HG03571 (cell line): ENCODE data around the gene GPR137.

Experiments used
- ATAC-seq: cut with Tn5 transposase; IDR thresholded peaks from one replicate; pipeline ENCODE4 v1.9.1; 2021; ENCODE audit not compliant: unreplicated experiment

Gene GPR137

DNA sequence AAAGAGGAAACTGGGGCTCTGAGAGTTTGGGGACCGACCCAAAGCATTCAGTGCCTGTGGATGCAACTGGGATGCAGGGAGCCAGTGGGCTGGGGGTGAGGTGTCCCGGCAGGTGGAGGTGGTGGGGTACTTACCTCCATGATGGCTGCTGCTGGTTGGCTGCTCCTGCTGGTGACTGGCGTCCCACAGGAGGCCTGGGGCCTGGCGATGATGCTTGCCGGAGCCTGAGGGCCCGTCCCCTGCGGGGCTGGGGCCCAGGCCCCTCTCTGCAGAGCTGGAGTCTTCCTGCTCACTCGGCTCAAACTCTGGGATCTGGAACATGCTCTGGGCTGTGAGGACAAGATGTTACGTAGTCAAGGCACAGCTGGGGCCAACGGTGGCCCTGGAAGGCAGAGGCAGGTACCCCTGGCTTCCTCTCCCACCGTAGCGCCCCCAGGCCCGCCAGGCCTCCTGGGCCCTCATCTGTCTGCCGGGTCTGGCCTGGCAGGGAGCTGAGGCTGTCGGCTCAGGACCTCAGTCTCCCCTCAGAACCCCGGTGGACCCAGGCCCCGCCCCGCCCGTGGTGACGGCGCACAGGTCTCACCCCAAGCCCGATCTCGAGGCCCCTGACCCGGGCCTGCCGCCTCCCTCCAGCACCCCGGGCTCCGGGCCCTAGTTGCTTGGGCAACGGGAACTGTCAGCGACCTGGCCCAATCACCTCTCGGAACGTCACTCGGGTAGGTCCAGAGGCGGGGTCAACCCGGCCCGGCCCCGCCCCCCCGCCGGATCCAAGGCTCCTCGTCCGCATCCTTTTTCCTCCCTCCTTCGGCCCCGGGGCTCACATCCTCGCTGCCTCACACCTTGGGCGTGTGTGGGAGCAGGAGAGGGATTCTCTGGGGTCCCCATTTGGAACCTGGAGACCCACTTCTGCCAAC lies 1.3 kb upstream of the GPR137 start, which contains the start of gene BAD:
Gene BAD (minus strand): TSS at position 618 of the 914 bp plus-strand sequence. CDS start 297 bp downstream, at position 321.
- peak; percentile 62 for ATAC-seq

DNA sequence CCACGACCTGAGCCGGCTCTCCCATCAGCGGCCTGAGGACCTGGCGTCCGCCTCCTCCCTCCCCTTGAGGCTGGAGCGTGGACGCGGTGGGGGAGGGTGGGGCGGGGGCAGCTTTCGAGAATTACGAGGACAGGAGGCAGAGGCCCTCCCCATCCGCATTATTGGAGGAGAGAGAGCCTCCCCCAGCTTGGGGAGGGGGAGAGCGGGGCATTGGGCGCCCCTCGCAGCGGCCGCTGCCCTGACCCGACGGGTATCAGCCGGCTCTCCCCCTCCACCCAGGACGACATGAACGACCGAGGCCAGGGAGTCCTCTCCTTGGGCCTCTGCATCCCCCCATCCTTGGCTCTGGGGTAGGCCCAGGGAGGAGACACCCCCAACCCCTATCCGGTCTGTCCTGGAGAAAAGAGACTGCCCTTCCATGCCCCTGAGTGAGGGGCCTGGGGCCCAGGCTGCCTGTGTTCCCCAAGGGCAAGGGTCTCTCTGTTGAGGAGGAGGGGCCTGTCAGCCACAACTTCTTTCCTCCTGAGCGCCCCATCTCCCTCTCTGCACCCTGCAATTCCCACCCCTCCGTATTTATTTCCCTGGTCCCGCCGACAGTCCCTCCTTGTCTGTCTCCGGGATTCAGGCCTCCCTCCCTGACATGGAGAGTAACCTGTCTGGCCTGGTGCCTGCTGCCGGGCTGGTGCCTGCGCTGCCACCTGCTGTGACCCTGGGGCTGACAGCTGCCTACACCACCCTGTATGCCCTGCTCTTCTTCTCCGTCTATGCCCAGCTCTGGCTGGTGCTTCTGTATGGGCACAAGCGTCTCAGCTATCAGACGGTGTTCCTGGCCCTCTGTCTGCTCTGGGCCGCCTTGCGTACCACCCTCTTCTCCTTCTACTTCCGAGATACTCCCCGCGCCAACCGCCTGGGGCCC lies 495 bp downstream of the GPR137 start:
- no peak for ATAC-seq

DNA sequence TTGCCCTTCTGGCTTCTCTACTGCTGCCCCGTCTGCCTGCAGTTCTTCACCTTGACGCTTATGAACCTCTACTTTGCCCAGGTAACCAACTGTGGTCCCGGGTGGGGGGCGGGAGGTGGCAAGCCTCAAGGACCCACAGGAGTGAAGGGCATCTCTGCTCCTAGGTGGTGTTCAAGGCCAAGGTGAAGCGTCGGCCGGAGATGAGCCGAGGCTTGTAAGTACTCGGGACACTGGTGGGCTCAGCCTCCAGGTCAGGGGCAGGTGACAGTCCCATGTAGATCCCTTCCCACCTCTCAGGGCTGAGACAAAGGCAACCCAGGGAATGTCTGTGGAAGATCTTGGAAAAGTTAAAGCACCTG lies 1.1 kb downstream of the GPR137 start:
- no peak for ATAC-seq

DNA sequence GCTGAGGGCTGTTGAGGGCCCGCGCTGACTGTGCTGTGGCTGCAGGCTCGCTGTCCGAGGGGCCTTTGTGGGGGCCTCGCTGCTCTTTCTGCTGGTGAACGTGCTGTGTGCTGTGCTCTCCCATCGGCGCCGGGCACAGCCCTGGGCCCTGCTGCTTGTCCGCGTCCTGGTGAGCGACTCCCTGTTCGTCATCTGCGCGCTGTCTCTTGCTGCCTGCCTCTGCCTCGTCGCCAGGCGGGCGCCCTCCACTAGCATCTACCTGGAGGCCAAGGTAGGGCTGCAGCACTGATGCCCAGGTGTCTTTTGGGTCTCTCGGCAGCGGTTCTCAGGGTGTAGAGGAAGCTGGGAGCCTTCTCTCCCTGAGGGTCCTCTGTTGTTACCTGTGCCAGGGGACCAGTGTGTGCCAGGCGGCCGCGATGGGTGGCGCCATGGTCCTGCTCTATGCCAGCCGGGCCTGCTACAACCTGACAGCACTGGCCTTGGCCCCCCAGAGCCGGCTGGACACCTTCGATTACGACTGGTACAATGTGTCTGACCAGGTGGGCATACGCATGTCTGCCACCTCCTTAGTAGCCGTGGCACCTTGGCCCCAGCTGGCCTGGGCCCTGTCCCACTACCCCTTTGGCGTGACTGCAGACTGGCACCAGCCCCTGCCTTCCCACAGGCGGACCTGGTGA lies 2.2 kb downstream of the GPR137 start:
- no peak for ATAC-seq

DNA sequence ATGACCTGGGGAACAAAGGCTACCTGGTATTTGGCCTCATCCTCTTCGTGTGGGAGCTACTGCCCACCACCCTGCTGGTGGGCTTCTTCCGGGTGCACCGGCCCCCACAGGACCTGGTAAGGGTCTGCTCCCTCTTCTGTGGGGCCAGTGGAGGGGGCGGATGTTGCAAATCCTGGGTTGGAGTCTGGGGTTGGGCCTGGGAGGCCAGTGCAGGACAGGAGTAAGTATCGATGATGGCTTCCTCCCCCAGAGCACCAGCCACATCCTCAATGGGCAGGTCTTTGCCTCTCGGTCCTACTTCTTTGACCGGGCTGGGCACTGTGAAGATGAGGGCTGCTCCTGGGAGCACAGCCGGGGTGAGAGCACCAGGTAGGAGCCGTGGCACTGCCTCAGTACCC lies 2.7 kb downstream of the GPR137 start:
- no peak for ATAC-seq

DNA sequence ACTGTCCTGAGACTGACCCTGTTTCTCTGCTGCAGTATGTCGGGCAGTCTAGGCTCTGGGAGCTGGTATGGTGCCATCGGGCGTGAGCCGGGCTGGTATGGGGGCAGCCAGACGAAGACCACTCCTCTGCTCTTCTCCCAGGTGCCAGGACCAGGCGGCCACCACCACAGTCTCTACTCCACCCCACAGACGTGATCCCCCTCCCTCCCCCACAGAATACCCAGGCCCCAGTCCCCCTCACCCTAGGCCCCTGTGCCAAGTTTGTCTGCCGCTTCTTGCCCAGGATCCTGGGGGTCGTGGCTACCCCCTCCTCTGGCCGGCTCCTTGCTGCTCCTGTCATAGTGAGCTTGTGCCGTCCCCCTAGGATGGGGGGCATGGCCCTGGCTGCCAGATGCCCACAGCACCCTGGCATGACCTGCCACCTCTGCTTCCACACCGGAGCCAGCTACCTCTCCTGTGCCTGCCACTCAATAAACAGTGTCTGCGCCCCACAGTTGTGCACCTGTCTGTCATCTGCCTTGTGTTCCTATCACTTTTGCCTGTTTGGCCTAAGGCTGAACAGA lies 3.4 kb downstream of the GPR137 start:
- no peak for ATAC-seq

DNA sequence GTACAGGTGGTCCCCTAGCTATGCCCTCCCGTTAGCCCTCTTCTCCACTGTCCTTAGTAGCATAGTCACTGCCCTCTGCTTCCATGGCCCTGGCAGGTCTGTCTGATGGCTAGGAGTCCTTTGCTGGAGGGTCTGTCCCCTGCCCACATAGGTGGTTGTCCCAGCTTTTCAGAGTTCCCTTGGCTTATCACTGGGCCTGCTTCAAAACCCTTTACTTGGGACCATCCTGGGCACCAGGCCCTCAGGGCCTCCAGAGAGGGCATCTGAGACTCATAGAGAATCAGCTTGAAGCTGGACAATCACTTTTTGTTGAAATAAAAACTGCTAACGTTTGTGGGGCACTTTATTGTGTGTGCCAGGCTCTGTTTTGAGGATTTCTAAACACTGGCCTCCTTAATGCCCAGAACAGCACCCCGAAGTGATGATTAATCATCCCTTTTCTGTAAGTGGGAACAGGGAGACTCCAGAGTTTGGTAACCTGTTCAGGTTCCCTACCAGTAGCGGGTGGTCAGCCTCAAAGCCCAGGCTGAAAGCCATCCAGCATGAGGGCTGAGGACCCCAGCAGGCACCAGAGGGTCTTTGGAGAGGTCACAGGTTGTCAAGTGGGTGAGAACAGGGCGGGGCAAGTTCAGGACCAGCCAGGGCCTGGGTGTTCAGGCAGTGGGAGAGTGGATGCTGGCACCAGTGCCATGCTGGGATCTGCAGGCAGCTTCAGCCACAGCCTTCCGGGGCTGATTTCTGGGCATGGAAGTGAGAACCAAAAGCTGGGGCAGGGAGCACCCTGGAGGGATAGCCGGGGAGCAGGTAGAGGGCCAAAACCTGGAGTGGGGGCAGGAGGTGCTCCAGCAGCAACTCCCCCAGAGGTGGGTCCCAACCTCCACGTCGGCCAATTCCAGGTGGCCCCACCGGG lies 5.0 kb downstream of the GPR137 start:
- no peak for ATAC-seq

DNA sequence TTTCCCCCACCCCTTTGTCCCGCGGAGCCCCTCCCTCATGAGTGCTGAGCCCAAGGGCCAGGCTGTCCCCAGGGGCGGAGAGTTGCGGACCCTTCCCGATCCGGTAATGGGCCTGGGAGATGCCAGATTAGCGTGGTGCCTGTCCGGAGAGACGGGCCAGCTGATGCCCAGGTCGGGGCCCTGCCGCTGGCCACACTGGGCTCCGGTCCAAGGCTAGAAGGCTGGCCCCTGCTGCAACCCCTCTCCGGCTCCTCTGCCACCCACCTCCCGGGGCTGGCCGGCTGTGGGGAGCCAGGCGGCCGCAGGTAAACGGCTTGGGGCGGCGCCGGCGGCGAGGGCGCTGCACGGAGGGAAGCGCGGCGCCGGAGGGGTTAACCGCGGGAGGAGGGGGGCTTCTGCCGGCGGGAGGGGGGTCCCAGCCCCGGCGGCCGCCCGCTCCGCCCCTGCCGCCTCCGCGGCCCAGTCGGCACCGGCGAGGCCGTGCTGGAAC lies 5.7 kb downstream of the GPR137 start, which contains the start of gene KCNK4:
Gene KCNK4 (plus strand): TSS at position 41 of the 490 bp plus-strand sequence. CDS start 1,717 bp downstream, outside the sequence.
- no peak for ATAC-seq

DNA sequence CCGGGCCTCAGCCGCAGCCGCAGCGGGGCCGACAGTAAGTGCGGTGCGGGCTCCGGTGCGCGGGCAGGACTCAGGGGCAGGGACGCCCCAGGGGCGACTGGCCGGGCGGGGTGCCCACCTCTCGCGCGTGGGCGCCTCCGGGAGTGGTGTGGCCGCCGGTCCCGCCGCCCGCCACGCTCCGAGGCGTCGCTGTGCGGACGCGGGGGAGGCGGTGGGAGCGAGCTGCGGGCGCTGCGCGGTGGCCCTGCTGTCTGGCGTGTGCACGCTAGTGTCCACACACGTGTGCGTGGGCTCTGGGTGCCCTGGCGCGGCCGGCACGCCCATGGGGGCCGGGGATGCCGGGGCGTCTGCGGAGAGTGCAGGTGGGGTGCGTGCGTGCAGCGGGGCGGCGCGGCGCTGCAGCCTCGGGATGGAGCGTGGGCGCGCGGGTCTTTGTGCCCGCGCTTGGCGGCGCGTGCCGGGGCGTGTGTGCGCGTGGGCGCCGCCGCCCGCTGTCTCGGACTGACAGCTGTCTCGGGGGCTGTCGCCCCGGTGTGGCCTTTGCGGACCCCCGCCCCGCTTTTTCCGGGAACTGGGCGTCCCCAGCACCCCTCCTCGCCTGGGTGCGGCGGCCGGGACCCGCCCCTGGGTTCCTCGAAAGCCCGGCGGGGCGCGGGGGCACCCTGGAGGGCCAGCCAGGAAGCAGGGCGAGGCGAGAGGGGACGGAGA lies 6.3 kb downstream of the GPR137 start:
- ATAC-seq, result no peak

DNA sequence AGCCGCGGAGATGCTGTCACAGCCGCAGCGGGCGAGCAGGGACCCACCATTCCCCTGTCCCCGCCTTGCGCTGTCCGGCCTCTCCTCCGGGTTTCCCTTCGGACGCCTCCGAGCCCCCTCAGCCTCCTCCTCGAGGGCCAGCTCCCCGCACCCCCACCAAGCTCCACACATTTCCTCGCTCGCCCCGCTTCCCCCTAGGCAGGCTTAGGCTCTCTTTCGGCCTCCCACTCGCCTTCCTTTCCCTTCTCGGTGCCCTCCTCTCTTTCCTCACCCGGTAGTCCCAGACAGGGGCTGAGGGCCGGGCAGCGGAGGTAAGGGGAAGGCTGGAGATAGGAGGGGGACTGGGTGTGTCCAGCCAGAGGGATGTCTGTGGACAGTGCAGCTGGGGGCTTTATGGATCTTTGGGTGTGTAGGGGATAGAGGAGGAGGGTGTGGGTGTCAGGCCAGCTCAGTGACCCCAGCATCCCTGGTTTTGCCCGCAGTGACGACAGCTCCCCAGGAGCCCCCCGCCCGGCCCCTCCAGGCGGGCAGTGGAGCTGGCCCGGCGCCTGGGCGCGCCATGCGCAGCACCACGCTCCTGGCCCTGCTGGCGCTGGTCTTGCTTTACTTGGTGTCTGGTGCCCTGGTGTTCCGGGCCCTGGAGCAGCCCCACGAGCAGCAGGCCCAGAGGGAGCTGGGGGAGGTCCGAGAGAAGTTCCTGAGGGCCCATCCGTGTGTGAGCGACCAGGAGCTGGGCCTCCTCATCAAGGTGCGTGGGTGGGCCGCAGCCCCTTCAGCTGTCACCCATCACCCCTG lies 7.0 kb downstream of the GPR137 start:
- ATAC-seq, result no peak

DNA sequence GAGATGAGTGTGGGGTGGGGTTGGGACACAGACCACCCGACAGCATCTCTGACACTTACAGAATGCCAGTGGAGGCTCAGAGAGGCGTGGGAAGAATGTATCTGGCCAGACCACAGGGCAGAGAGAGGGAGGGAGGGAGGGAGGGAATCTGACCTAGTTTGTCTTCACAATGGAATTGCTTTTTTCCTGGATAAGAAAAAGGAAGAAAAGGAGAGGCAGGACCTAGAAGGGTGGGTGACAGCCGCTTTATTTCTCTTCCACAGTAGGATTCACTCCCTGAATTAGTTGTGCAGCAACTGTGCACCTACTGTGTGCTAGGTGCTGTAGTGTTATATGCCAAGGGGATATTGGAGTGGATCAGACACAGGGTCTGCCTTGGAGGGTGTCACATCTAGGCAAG lies 9.1 kb downstream of the GPR137 start:
- no peak for ATAC-seq

DNA sequence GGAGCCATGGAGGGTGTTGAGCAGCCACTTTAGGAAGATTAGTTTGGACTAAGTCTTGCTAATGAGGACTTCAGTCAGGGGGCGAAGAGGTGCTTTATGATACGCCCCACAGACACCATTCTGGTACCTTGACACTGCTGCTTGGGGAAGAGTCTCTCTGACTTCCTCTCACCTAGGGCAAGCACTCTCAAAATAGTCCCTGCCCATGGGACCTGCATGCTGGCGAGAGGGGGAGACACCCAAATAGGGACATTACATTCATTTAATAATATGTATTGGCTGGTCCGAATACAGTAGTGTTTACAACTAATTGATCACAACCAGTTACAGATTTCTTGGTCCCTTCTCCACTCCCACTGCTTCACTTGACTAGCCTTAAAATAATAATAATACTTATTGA lies 10.1 kb downstream of the GPR137 start:
- no peak for ATAC-seq

DNA sequence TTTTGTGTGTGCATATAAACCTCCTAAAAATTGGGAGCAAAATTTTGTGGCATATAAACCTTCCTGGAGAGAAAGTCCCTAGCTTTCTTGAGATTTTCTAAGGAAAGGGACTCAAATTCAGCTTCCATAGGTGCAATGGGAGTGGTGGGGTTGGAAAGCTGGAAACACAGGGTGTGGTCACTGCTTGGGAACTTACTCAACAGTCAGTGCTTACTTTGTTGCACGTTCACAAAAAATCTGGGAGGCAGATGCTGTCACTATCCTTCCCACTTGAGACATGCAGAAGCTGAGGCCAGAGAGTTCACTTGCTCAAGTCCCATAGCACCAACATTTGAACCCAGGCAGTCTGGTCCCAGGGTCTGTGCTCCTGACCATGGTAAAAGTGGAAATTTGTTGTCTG lies 10.6 kb downstream of the GPR137 start:
- ATAC-seq, result no peak

DNA sequence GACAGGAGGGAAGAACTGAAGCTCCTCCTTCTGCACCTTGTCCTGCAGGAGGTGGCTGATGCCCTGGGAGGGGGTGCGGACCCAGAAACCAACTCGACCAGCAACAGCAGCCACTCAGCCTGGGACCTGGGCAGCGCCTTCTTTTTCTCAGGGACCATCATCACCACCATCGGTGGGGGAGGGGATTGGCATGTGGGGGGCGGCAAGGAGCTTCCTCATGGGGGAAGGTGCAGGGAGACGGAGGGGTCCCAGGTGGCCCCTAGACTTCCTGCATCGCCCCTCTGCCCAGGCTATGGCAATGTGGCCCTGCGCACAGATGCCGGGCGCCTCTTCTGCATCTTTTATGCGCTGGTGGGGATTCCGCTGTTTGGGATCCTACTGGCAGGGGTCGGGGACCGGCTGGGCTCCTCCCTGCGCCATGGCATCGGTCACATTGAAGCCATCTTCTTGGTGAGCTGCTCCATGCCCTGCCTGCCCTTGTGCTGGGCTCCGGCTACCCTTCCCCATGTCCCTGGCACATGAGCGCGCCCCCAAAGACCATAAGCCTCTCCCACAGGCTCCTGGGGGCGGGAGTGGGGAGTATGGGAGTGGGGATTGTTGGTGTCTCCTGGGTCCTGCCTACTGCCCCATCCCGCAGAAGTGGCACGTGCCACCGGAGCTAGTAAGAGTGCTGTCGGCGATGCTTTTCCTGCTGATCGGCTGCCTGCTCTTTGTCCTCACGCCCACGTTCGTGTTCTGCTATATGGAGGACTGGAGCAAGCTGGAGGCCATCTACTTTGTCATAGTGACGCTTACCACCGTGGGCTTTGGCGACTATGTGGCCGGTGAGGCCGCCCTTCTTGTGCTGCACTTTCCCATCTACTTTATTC lies 11.4 kb downstream of the GPR137 start:
- no peak for ATAC-seq

DNA sequence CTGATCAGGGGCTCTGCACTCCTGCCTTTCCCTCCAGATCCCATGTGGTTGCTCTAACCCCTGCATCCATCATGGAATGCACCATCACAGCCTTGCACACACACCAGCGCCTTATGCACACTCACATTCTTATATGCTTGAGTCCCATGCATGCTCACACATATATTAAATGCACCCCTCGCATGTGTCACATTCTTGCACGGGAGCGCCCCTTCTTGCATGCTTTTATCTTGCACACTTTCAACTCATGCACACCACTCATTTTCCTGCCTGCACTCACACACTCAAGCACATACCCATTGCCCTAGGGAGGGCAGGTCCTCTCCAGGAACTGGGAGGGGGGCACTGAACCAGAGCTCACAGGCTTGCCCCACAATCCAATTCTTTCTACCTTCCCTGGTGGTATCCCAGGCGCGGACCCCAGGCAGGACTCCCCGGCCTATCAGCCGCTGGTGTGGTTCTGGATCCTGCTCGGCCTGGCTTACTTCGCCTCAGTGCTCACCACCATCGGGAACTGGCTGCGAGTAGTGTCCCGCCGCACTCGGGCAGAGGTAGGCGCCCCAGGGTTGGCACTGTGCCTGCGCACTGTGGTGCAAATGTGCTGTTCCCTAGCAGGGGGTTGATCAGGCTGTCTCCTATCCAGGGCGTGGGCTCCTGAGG lies 12.2 kb downstream of the GPR137 start:
- no peak for ATAC-seq

DNA sequence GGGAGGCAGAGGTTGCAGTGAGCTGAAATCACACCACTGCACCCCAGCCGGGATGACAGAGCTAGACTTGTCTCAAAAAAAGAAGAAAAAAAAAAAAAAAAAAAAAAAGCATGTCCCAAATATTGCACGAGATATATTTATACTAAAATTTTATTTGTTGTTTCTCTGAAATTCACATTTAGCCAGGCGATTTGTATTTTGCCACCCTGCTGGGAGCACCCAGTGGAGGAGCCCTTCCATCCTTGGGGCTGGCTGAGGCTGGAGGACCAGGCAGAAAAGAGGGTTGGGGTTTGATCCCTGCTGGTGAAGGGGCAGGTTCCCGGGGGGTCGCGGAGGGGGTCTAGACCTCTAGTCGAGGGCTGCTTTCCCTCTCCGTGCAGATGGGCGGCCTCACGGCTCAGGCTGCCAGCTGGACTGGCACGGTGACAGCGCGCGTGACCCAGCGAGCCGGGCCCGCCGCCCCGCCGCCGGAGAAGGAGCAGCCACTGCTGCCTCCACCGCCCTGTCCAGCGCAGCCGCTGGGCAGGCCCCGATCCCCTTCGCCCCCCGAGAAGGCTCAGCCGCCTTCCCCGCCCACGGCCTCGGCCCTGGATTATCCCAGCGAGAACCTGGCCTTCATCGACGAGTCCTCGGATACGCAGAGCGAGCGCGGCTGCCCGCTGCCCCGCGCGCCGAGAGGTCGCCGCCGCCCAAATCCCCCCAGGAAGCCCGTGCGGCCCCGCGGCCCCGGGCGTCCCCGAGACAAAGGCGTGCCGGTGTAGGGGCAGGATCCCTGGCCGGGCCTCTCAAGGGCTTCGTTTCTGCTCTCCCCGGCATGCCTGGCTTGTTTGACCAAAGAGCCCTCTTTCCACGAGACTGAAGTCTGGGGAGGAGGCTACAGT lies 13.6 kb downstream of the GPR137 start:
- ATAC-seq, result no peak
